ENCODE measurements around the gene KPNA1. TPM values are rescaled to one million over a fixed set of nuclear protein-coding genes. Genes with fewer than 3 reads are reported as not detected.
A peak's percentile ranks its signal among the peaks of the same experiment; 100 is the strongest.

Gene KPNA1
- total and polyA plus RNA-seq, 2 experiments from 2014 or later: 33.3 to 42.2 TPM

GRCh38 chr3:122398920-122399319 lies 115.8 kb downstream of the KPNA1 start:
- Histone ChIP-seq H3K9me3 (ENCODE audit: low read depth) (no peaks in the 10 kb centered on the region), H3K36me3 (peaks cover 12% of the 10 kb centered on the region), H3K27ac (no peak overlapping the region), H3K27me3 (no peaks in the 10 kb centered on the region), H3K4me3 (no peak overlapping the region), H3K4me1 (ENCODE audit: low read depth) (no peaks in the 10 kb centered on the region)
- no peak for DNase-seq (ENCODE audit: low read depth in 1 of 2, low spot score in 1 of 2)
- no peak for TF ChIP-seq CTCF (IDR thresholded peaks at IDR 0.05; ENCODE audit: low read depth, low read length)

- Histone ChIP-seq H3K4me1 (ENCODE audit: low read depth) (no peaks in the 10 kb centered on the region), H3K27me3 (no peaks in the 10 kb centered on the region), H3K9me3 (ENCODE audit: low read depth) (no peaks in the 10 kb centered on the region), H3K27ac (no peak overlapping the region), H3K36me3 (no peaks in the 10 kb centered on the region), H3K4me3 (no peak overlapping the region)
- no peak for TF ChIP-seq CTCF (IDR thresholded peaks at IDR 0.05; ENCODE audit: low read depth, low read length)
- DNase-seq (ENCODE audit: low read depth in 1 of 2, low spot score in 1 of 2): peak in 1 of 2 donors; percentile 57
Observed at GRCh38 chr3:122397201-122397600, 117.5 kb downstream of the KPNA1 start.

- DNase-seq (ENCODE audit: low read depth in 1 of 2, low spot score in 1 of 2): no peak
- peaks cover 5% of the 10 kb centered on the region for H3K36me3 ChIP-seq
- H3K27ac ChIP-seq: no peak overlapping the region
- no peak overlapping the region for H3K4me3 ChIP-seq
- H3K27me3 ChIP-seq: no peaks in the 10 kb centered on the region
- no peaks in the 10 kb centered on the region for H3K9me3 ChIP-seq (ENCODE audit: low read depth)
- no peak for TF ChIP-seq CTCF (IDR thresholded peaks at IDR 0.05; ENCODE audit: low read depth, low read length)
- no peaks in the 10 kb centered on the region for H3K4me1 ChIP-seq (ENCODE audit: low read depth)
Observed at GRCh38 chr3:122396511-122396910, 118.2 kb downstream of the KPNA1 start.

GRCh38 chr3:122395582-122395981 lies 119.2 kb downstream of the KPNA1 start:
- H3K36me3 ChIP-seq: peaks cover 5% of the 10 kb centered on the region
- H3K27me3 ChIP-seq: no peaks in the 10 kb centered on the region
- DNase-seq (ENCODE audit: low read depth in 1 of 2, low spot score in 1 of 2): no peak
- H3K27ac ChIP-seq: no peak overlapping the region
- no peak overlapping the region for H3K4me3 ChIP-seq
- H3K4me1 ChIP-seq (ENCODE audit: low read depth): no peaks in the 10 kb centered on the region
- no peak for TF ChIP-seq CTCF (IDR thresholded peaks at IDR 0.05; ENCODE audit: low read depth, low read length)
- no peaks in the 10 kb centered on the region for H3K9me3 ChIP-seq (ENCODE audit: low read depth)

GRCh38 chr3:122394173-122394572 lies 120.6 kb downstream of the KPNA1 start:
- peaks cover 5% of the 10 kb centered on the region for H3K36me3 ChIP-seq
- no peaks in the 10 kb centered on the region for H3K4me1 ChIP-seq (ENCODE audit: low read depth)
- no peaks in the 10 kb centered on the region for H3K9me3 ChIP-seq (ENCODE audit: low read depth)
- peak overlapping the region; percentile 76 for H3K27ac ChIP-seq
- no peak overlapping the region for H3K4me3 ChIP-seq
- no peaks in the 10 kb centered on the region for H3K27me3 ChIP-seq
- no peak for TF ChIP-seq CTCF (IDR thresholded peaks at IDR 0.05; ENCODE audit: low read depth, low read length)
- no peak for DNase-seq (ENCODE audit: low read depth in 1 of 2, low spot score in 1 of 2)

All from cardiac muscle cell (in vitro differentiated cells and primary cell).